GM21367 (cell line): Measurements from ENCODE around the gene FOXP2.
"Not testable (repeated sequence)": the region's sequence is repeated elsewhere in the genome, so short reads cannot be mapped to it uniquely, and the experiment has no call there.

Source experiments
- ATAC-seq: cut with Tn5 transposase; IDR thresholded peaks from one replicate; pipeline ENCODE4 v1.9.1; 2021; ENCODE audit not compliant: unreplicated experiment

FOXP2 gene

GRCh38 chr7:114497491-114497890 is 82.9 kb downstream of the FOXP2 start:
- not testable (repeated sequence) for ATAC-seq

DNA sequence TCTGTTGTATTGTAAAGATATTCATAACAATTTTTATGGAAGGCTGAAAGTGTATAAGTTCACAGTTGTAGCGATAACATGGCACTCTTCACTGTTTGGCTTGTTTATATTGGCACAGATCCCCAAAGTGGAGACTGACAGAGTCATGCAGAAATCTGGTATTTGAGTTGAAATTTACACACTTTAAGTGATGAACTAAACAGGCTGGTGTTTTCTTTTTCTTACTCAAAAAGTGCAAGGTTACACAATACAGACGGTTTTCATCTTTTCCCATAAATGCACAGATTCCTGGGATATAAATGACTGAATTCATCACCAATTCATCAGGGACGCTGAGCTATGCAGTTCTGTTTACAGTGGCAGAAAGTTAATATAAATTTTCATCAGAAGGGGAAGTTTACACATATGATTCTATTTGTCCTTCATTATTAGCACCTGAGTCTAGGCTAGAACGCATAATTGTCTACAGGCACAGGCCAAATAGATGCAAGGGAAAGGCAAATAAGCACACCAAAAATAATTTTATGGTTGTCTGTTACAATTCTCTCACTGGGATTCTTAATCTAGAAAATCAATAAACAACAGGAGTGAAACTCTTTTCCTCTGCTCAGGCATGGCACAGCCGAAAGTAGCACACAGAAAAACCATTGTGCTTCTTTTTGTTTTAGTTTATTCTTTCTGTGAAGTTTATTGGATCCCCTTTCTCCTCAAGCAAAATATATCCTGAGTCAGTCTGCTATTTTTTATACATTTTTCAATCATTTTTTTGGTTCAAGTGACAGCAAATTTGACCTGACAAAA is 88.0 kb downstream of the FOXP2 start:
- no peak for ATAC-seq

DNA sequence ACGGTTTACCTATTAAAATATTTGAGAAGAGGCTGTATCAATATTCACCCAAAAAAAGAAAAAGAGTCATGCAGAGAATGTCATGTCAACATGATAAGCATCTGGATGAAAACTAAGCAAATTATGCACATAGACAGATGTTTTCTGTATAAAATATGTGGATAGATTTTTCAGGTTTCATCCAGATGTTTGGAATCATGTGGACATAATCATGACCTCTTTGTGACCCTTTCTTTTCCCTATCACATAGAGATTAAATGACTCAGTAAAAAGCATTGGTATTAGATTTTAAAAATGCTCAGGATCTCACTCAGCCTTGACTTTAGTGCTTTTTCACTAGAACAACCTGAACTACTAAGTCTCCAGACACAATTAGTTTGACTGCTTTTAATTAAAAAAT is 90.0 kb downstream of the FOXP2 start:
- no peak for ATAC-seq

- no peak for ATAC-seq
These were observed 92.8 kb downstream of the FOXP2 start for GRCh38 chr7:114507381-114507780.

GRCh38 chr7:114508086-114508485 is 93.5 kb downstream of the FOXP2 start:
- ATAC-seq = no peak

DNA sequence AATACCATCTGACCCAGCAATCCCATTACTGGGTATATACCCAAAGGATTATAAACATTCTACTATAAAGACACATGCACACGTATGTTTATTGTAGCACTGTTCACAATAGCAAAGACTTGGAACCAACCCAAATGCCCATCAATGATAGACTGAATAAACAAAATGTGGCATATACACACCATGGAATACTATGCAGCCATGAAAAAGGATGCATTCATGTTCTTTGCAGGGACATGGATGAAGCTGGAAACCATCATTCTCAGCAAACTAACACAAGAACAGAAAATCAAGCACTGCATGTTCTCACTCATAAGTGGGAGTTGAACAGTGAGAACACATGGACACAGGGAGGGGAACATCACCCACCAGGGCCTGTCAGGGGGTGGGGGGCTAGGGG is 96.2 kb downstream of the FOXP2 start:
- not testable (repeated sequence) for ATAC-seq

GRCh38 chr7:114519240-114519639 is 104.6 kb downstream of the FOXP2 start:
- no peak for ATAC-seq

GRCh38 chr7:114522081-114522480 is 107.5 kb downstream of the FOXP2 start:
- ATAC-seq = no peak

GRCh38 chr7:114527589-114527988 is 113.0 kb downstream of the FOXP2 start:
- ATAC-seq = no peak

DNA sequence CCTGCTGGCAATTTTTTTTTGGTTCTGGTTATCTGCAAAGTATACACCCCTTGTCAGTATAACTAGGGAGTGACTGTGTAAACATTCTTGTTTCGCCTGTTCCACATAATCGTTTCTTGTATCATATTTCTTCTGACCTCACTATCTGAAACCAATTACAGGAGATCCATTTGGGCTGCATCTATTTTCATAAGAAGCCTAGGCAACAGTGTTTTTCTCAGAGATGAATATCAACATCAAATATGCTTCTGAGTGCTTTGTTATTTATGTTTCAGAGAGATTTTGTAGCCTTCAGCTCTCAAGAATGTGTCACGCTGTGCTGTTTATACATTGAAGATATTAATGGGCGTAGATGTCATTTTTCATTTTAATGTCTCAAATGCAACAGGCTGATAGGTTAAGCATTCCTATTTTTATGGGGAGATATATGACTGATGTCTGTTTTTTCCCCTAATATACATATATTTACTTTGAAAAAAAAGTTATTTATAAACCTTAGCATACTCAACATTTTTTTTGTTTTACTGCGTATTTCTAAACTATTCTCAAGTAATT is 115.5 kb downstream of the FOXP2 start:
- ATAC-seq = no peak

GRCh38 chr7:114531326-114531725 is 116.7 kb downstream of the FOXP2 start:
- ATAC-seq = no peak

DNA sequence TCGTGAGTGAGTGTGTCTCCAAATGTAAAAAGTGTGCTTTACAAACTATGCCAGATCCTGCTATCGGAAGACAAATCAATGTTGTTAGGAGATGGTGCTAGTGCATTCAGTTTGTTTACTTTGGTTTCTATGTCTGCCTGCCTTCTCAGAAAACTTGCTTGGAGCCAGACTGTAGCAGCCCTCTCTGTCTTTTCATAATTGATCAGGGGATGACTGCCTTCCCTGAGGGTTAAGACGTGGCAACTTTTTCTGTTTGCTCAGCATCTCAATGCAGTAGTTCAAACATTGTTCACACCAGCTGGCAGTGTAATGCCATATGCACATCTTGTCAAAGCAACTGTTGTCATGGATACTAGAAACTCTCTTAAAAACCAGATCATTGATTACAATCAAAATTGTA is 118.5 kb downstream of the FOXP2 start:
- no peak for ATAC-seq

GRCh38 chr7:114534953-114535352 is 120.3 kb downstream of the FOXP2 start:
- ATAC-seq = no peak

DNA sequence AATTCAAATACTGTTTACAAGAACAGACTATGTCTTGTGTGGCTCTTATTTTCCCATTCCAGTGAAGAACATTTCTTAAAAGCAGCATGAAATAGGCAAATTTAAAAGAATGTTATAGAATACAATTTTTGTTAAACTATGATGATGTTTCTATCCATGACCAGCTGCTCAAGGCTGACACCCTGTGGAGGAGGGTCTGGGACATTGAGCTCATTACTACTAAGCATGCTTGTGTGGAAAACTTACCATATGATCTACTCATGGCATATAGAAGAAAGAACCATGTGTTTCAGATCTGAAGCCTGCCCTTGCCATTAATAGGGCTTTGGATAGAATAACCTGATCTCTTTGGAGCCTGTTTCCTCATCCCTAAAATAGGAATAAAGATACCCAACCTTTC is 125.0 kb downstream of the FOXP2 start:
- no peak for ATAC-seq

- no peak for ATAC-seq
These were observed 125.7 kb downstream of the FOXP2 start for GRCh38 chr7:114540291-114540690.

DNA sequence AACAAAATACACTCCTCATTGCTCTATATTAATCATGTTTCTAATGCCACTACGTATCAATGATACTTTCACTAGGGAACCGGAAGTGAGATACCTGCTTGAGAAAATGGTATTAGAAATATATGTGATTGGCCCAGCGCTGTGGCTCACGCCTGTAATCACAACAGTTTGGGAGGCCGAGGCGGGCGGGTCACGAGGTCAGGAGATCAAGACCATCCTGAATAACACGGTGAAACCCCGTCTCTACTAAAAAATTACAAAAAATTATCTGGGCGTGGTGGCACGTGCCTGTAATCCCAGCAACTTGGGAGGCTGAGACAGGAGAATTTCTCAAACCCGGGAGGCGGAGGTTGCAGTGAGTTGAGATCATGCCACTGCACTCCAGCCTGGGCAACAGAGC is 132.7 kb downstream of the FOXP2 start:
- ATAC-seq = not testable (repeated sequence)

GRCh38 chr7:114548081-114548980 is 133.7 kb downstream of the FOXP2 start:
- ATAC-seq = no peak

- ATAC-seq = peak; percentile 76
These were observed 140.3 kb downstream of the FOXP2 start for GRCh38 chr7:114554781-114555537.

DNA sequence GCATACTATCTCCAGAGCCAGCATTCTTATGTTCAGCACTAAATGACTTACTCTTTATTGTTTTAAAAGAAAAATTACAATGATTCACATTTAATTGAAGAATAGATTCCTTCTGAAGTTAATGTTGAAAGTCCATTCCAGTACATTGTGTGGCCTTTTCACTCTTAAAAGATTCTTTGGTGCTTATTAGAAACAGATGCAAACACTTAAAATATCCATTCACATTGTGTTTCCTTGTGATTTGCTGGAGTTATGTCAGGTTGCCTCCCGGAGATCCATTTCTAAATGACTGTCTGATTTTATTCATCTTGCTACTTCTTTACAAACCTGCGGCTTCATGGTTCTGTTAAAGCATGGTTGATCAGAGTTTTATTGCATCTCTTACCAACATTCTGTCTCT is 152.8 kb downstream of the FOXP2 start:
- no peak for ATAC-seq

DNA sequence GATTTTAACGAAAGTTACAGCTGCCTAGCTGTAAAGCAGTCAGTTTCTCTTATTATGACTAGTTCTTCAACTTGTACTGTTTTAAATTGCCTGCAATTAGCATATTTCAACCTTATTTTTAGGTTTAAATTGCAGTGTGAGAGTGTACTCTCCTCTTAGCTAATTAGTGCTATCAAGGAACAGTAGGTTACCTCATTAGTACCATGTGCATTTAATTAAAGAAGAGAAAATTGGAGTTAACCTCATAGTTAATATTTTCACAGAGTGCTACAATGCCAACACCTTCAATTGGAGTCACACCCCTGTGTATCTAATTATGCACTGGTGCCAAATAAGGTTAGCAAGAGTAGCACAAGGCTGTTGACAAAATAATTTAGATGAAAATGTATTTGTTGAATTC is 154.6 kb downstream of the FOXP2 start:
- no peak for ATAC-seq

- no peak for ATAC-seq
These were observed 159.8 kb downstream of the FOXP2 start for GRCh38 chr7:114574384-114574783.
